Right lobe of liver (tissue), 4 donors: ENCODE data around the gene CRYBB2.

Source experiments
- POLR2A ChIP-seq: fragments of 450-650 bp; IDR thresholded peaks from one replicate; pipeline ENCODE4 v1.6.1; 2017; ENCODE audit warnings: antibody characterized with exemption, mild to moderate bottlenecking
- TF ChIP-seq, protein P1 (sequence below), 4 donors: fragments of 200-600 bp in 3 of 4; fragments of 450-650 bp in 1 of 4; IDR thresholded peaks; one replicate each; pipeline versions ENCODE4 v1.5.1 to v1.8.0; 2016 to 2022; ENCODE audit warnings: antibody characterized with exemption in 4 of 4, mild to moderate bottlenecking in 2 of 4
- donor health status: DM: no; HTN: no; CAD: no.
- donor health status: DM: no; HTN: no; CAD: no.
- donor health status: DM: no; HTN: yes; CAD: no.

- TF ChIP-seq, protein P1, sequence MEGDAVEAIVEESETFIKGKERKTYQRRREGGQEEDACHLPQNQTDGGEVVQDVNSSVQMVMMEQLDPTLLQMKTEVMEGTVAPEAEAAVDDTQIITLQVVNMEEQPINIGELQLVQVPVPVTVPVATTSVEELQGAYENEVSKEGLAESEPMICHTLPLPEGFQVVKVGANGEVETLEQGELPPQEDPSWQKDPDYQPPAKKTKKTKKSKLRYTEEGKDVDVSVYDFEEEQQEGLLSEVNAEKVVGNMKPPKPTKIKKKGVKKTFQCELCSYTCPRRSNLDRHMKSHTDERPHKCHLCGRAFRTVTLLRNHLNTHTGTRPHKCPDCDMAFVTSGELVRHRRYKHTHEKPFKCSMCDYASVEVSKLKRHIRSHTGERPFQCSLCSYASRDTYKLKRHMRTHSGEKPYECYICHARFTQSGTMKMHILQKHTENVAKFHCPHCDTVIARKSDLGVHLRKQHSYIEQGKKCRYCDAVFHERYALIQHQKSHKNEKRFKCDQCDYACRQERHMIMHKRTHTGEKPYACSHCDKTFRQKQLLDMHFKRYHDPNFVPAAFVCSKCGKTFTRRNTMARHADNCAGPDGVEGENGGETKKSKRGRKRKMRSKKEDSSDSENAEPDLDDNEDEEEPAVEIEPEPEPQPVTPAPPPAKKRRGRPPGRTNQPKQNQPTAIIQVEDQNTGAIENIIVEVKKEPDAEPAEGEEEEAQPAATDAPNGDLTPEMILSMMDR (IDR thresholded peaks at IDR 0.05): no peak
- TF ChIP-seq POLR2A: no peak
These were observed 48.9 kb upstream of the CRYBB2 start for GRCh38 chr22:25170426-25170980.
